H1 (cell line): ENCODE measurements around the gene SRSF9. TPM values are rescaled to one million over a fixed set of nuclear protein-coding genes. Genes with fewer than 3 reads are reported as not detected.
A peak's percentile ranks its signal among the peaks of the same experiment; 100 is the strongest.

Experiments used
- CBX8 ChIP-seq: fragments of 300-800, 300-1000 bp; sonication (generic); IDR thresholded peaks from 2 replicates; pipeline ENCODE4 v1.7.1; 2016; ENCODE audit warnings: low read depth, low read length, borderline replicate concordance
- CEBPB ChIP-seq: IDR thresholded peaks from 2 replicates; pipeline ENCODE4 v1.6.1; 2012; ENCODE audit warnings: low read depth, low read length
- CREB1 ChIP-seq: IDR thresholded peaks from 2 replicates; pipeline ENCODE4 v1.6.1; 2012; ENCODE audit warnings: inconsistent platforms
- EP300 ChIP-seq, 2 experiments: IDR thresholded peaks; 1 replicate in 1 of 2; 2 replicates in 1 of 2; pipeline ENCODE4 v1.6.1; 2011 to 2012; ENCODE audit warnings: low read depth in 2 of 2, low read length in 2 of 2, mild to moderate bottlenecking in 2 of 2, borderline replicate concordance in 1 of 2, inconsistent platforms in 1 of 2, moderate library complexity in 1 of 2
- GABPA ChIP-seq: IDR thresholded peaks from 2 replicates; pipeline ENCODE4 v1.6.1; 2011; ENCODE audit warnings: mild to moderate bottlenecking, low read length, moderate library complexity, borderline replicate concordance; ENCODE audit not compliant: insufficient read depth
- GTF2F1 ChIP-seq: IDR thresholded peaks from 2 replicates; pipeline ENCODE4 v1.6.1; 2012; ENCODE audit warnings: low read depth, low read length, improper control_type of control experiment, borderline replicate concordance
- JUN ChIP-seq: IDR thresholded peaks from 2 replicates; pipeline ENCODE4 v1.6.1; 2011; ENCODE audit warnings: low read depth, mild to moderate bottlenecking, improper control_type of control experiment, low read length
- KDM1A ChIP-seq: fragments of 200-600, 300-600 bp; sonication (generic); IDR thresholded peaks from 2 replicates; pipeline ENCODE4 v1.7.1; 2016; ENCODE audit warnings: mild to moderate bottlenecking, low read length, borderline replicate concordance
- KDM4A ChIP-seq: IDR thresholded peaks from one replicate; pipeline ENCODE4 v1.7.1; 2012; ENCODE audit warnings: low read depth, mild to moderate bottlenecking, moderate library complexity, low read length, inconsistent platforms; ENCODE audit not compliant: severe bottlenecking
- MAFK ChIP-seq: IDR thresholded peaks from 2 replicates; pipeline ENCODE4 v1.6.1; 2012; ENCODE audit warnings: low read depth, mild to moderate bottlenecking, improper control_type of control experiment, low read length
- PHF8 ChIP-seq: fragments of 200-600 bp; sonication (generic); conservative IDR thresholded peaks from 2 replicates; pipeline ENCODE4 v1.7.1; 2012; ENCODE audit warnings: low read depth, mild to moderate bottlenecking, inconsistent platforms, low read length, moderate library complexity
- POLR2AphosphoS5 ChIP-seq: IDR thresholded peaks from 2 replicates; pipeline ENCODE4 v1.6.1; 2011; ENCODE audit warnings: low read depth, low read length
- POU5F1 ChIP-seq: IDR thresholded peaks from 2 replicates; pipeline ENCODE4 v1.6.1; 2011; ENCODE audit warnings: low read depth, mild to moderate bottlenecking, low read length, moderate library complexity
- RBBP5 ChIP-seq: IDR thresholded peaks from 2 replicates; pipeline ENCODE4 v1.7.1; 2012; ENCODE audit warnings: low read depth, mild to moderate bottlenecking, inconsistent platforms, low read length, moderate library complexity, borderline replicate concordance
- RNF2 ChIP-seq: fragments of 200-900, 300-1000 bp; sonication (generic); IDR thresholded peaks from 2 replicates; pipeline ENCODE4 v1.7.1; 2016; ENCODE audit warnings: borderline replicate concordance, low read depth, mild to moderate bottlenecking, antibody characterized with exemption, low read length; ENCODE audit not compliant: poor library complexity, severe bottlenecking; ENCODE audit errors: missing control alignments
- RXRA ChIP-seq: IDR thresholded peaks from 2 replicates; pipeline ENCODE4 v1.6.1; 2011; ENCODE audit warnings: low read depth, mild to moderate bottlenecking, low read length, moderate library complexity; ENCODE audit not compliant: insufficient read depth
- TCF12 ChIP-seq: IDR thresholded peaks from 2 replicates; pipeline ENCODE4 v1.6.1; 2011; ENCODE audit warnings: low read depth, mild to moderate bottlenecking, low read length
- polyA plus RNA-seq, 7 experiments: library from polyadenylated mRNA; depleted of rRNA in 3 of 7; stranded (reverse) in 5 of 7; unstranded in 2 of 7; fragments of >200 nt in 5 of 7; fragments of 200-250 nt in 2 of 7; gene quantifications; 1 replicate in 5 of 7; 2 replicates in 1 of 7; 4 replicates in 1 of 7; pipeline versions ENCODE4 v1.2.1 to v1.2.3, GENCODE V29; 2011 to 2013; ENCODE audit warnings: missing spikeins in 2 of 7, mixed read lengths in 2 of 7
- total RNA-seq: library from RNA; stranded (reverse); fragmentation: NEBNext Ultra II Directional; extraction: Animal tissue kit (Norgen Biotek cat#: 25700); gene quantifications from 2 replicates; pipeline ENCODE4 v1.2.1, GENCODE V29; 2021
- TF ChIP-seq, protein P1 (sequence below), 3 experiments: IDR thresholded peaks; 1 replicate in 2 of 3; 2 replicates in 1 of 3; pipeline versions ENCODE4 v1.5.1 to v1.6.1; 2011; ENCODE audit warnings: low read length in 3 of 3, mild to moderate bottlenecking in 3 of 3, inconsistent platforms in 2 of 3, low read depth in 1 of 3, moderate library complexity in 1 of 3; ENCODE audit not compliant: insufficient read depth in 1 of 3; ENCODE audit errors: control extremely low read depth in 1 of 3
- TF ChIP-seq, protein P2 (sequence below): IDR thresholded peaks from 2 replicates; pipeline ENCODE4 v1.6.1; 2011; ENCODE audit warnings: low read length, improper control_type of control experiment

SRSF9 gene
- total and polyA plus RNA-seq, 2 of the 8 experiments (the other 6 are each of a cell fraction or from before 2014, with no cell fraction given) = 172 to 304 TPM

DNA sequence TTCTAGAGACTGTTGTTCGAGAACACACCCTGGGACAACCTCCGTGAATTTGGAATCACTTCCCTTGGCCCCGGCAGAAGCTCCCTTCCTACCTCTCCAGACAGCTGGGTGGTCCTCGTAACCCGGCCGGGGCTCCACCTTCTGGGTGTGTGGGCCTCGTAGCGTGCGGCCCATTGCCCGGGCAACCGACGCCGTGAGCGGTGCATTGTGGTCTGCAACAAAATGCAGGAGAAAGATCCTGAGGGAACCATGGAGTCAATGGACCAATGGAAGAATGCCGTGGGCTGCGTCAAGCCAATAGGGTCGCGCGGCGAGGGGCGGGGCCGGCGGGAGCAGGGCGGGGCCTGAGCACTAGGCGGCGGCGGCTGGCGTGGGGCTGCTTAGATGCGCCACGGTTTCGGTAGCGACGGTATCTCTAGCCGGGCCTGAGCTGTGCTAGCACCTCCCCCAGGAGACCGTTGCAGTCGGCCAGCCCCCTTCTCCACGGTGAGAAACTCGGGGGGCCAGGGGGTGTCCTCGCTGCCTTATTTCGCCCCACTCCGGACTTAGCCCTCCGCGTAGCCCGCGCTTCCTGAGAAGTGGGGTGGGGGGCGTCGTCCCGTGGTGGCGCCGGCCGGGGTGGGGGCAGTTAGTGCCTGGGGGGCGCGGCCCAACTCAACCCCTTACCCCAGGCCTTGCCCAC, 26.3 kb upstream of the SRSF9 start, which contains the start of gene DYNLL1 (continued):
- TF ChIP-seq, protein P1, sequence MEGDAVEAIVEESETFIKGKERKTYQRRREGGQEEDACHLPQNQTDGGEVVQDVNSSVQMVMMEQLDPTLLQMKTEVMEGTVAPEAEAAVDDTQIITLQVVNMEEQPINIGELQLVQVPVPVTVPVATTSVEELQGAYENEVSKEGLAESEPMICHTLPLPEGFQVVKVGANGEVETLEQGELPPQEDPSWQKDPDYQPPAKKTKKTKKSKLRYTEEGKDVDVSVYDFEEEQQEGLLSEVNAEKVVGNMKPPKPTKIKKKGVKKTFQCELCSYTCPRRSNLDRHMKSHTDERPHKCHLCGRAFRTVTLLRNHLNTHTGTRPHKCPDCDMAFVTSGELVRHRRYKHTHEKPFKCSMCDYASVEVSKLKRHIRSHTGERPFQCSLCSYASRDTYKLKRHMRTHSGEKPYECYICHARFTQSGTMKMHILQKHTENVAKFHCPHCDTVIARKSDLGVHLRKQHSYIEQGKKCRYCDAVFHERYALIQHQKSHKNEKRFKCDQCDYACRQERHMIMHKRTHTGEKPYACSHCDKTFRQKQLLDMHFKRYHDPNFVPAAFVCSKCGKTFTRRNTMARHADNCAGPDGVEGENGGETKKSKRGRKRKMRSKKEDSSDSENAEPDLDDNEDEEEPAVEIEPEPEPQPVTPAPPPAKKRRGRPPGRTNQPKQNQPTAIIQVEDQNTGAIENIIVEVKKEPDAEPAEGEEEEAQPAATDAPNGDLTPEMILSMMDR (IDR thresholded peaks at IDR 0.05; ENCODE audit: control extremely low read depth in 1 of 3, insufficient read depth in 1 of 3, low read depth in 1 of 3, low read length in 3 of 3) = no peak
- TF ChIP-seq POLR2AphosphoS5 (peak; percentile 97), EP300 (IDR thresholded peaks at IDR 0.05; ENCODE audit: borderline replicate concordance in 1 of 2, low read depth in 2 of 2, low read length in 2 of 2) (0 out of 3 replicates have a peak, but pooled peaks of 1 of the 2 experiments have one; percentile 39), KDM1A (no peak), POU5F1 (no peak), CREB1 (peak; percentile 71), CEBPB (no peak), RBBP5 (no peak), CBX8 (no peak), RXRA (0 out of 2 replicates have a peak, but pooled peaks have one; percentile 73), RNF2 (no peak), PHF8 (peak; percentile 89), JUN (no peak), KDM4A (no peak), MAFK (no peak; the same call in 1 of the 2 replicates), TCF12 (peak; percentile 93), GABPA (no peak), GTF2F1 (0 out of 2 replicates have a peak, but pooled peaks have one; percentile 79)
- TF ChIP-seq, protein P2, sequence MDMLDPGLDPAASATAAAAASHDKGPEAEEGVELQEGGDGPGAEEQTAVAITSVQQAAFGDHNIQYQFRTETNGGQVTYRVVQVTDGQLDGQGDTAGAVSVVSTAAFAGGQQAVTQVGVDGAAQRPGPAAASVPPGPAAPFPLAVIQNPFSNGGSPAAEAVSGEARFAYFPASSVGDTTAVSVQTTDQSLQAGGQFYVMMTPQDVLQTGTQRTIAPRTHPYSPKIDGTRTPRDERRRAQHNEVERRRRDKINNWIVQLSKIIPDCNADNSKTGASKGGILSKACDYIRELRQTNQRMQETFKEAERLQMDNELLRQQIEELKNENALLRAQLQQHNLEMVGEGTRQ = no peak
